B cell (primary cell): ENCODE results near the gene OR7C1.

ENCODE experiments used
- CTCF ChIP-seq: fragments of 200-600 bp; IDR thresholded peaks from one replicate; pipeline ENCODE4 v1.8.0; 2022; ENCODE audit warnings: antibody characterized with exemption, mild to moderate bottlenecking
- EZH2 ChIP-seq: IDR thresholded peaks from 2 replicates; pipeline ENCODE4 v1.6.1; 2012; ENCODE audit warnings: borderline replicate concordance, low read depth, mild to moderate bottlenecking, moderate library complexity, low read length; ENCODE audit not compliant: insufficient read depth, poor library complexity, severe bottlenecking

GRCh38 chr19:14763497-14764145 is 71.4 kb downstream of the OR7C1 start:
- no peak for TF ChIP-seq CTCF
- TF ChIP-seq EZH2 = no peak
